22Rv1 (cell line): ENCODE measurements around the gene ALG14.

Source experiments
- H3K27ac ChIP-seq: fragments of 450-650 bp; 2 replicates; pipeline ENCODE4 v1.5.1; 2017
- CTCF ChIP-seq: fragments of 450-650 bp; IDR thresholded peaks from 2 replicates; pipeline ENCODE4 v1.5.1; 2017; ENCODE audit warnings: mild to moderate bottlenecking
- ZFX ChIP-seq: fragments of 450-650 bp; IDR thresholded peaks from 2 replicates; pipeline ENCODE4 v1.6.1; 2017; ENCODE audit warnings: antibody characterized with exemption, borderline replicate concordance

ALG14 gene

GRCh38 chr1:94979656-94980581 lies 92.8 kb downstream of the ALG14 start:
- H3K27ac ChIP-seq, result no peak overlapping the region
- TF ChIP-seq ZFX (no peak), CTCF (no peak)

GRCh38 chr1:94979131-94979530 lies 93.6 kb downstream of the ALG14 start:
- no peak overlapping the region for H3K27ac ChIP-seq
- TF ChIP-seq ZFX, result no peak
- no peak for TF ChIP-seq CTCF

GRCh38 chr1:94978401-94978800 lies 94.3 kb downstream of the ALG14 start:
- TF ChIP-seq ZFX, result no peak
- no peak for TF ChIP-seq CTCF

GRCh38 chr1:94976971-94977548 lies 95.7 kb downstream of the ALG14 start:
- TF ChIP-seq ZFX, result no peak
- no peak for TF ChIP-seq CTCF
- no peak overlapping the region for H3K27ac ChIP-seq

More at GRCh38 chr1:94978401-94978800, 94.3 kb downstream of the ALG14 start:
- no peak overlapping the region for H3K27ac ChIP-seq

GRCh38 chr1:94974824-94975223 lies 97.9 kb downstream of the ALG14 start:
- no peak overlapping the region for H3K27ac ChIP-seq
- TF ChIP-seq CTCF, result no peak
- TF ChIP-seq ZFX, result no peak

- no peak overlapping the region for H3K27ac ChIP-seq
- TF ChIP-seq ZFX, result no peak
- TF ChIP-seq CTCF, result no peak
Measured at GRCh38 chr1:94974241-94974640, 98.5 kb downstream of the ALG14 start.

- no peak overlapping the region for H3K27ac ChIP-seq
- no peak for TF ChIP-seq ZFX
- no peak for TF ChIP-seq CTCF
Measured at GRCh38 chr1:94973309-94973922, 99.3 kb downstream of the ALG14 start.
